ENCODE data around the gene IGSF21. TPM values are rescaled to one million over a fixed set of nuclear protein-coding genes. Genes with fewer than 3 reads are reported as not detected.

IGSF21 gene
- polyA plus RNA-seq, 2 of the 4 experiments (the other 2 are of a cell fraction): not detected

DNA sequence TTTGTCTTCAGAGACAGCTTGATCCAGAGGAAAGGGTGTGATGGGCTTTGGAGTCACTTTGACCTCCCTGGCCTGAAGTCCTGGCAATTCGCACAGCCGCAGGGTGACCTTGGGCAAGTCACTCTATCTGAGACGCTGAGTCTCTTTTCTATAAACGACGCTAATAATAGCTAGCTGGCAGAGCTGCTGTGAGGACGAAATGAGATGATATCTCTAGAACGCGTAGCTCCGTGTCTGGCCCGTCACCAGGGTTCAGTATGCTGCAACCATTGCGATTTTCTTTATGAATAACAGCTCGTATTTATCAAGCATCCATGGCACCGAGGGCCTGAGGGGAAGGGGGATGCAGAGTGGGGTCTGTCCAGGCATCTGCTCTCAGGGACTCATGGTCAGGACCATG lies 58.7 kb downstream of the IGSF21 start:
- POLR2A ChIA-PET: no interaction called here
- Histone ChIP-seq H3K4me2 (no peak overlapping the region), H3K27ac (no peak overlapping the region), H3K9me3 (no peaks in the 10 kb centered on the region), H3K4me1 (no peaks in the 10 kb centered on the region), H3K4me3 (no peak overlapping the region)
- WGBS (ENCODE audit: missing lambda C conversion rate): 19% methylated on average over 11 of the region's 13 CpGs
- ATAC-seq: no peak
- no peak for DNase-seq (ENCODE audit: low read depth in 1 of 2, low spot score in 1 of 2)
- CTCF ChIA-PET: interaction anchor here (1.4 kb wide), 1 partner anchor 11 kb away, joined by 3 read pairs; no protein-coding TSS in a partner anchor
- TF ChIP-seq FOSB (CRISPR knock-in tag; IDR thresholded peaks at IDR 0.05): no peak
- TF ChIP-seq KDM1A (IDR thresholded peaks at IDR 0.05; ENCODE audit: low read depth): no peak
- TF ChIP-seq CHD4 (IDR thresholded peaks at IDR 0.05; ENCODE audit: borderline replicate concordance): no peak
- TF ChIP-seq POLR2AphosphoS2 (conservative IDR thresholded peaks at IDR 0.05; ENCODE audit: low read length): no peak
- TF ChIP-seq BHLHE40 (IDR thresholded peaks at IDR 0.05; ENCODE audit: low read depth, low read length): no peak
- TF ChIP-seq ATOH8 (CRISPR knock-in tag; IDR thresholded peaks at IDR 0.05; ENCODE audit: low read depth): no peak
- TF ChIP-seq MYC (IDR thresholded peaks at IDR 0.05; ENCODE audit: borderline replicate concordance, low read length): no peak
- TF ChIP-seq, protein P1, sequence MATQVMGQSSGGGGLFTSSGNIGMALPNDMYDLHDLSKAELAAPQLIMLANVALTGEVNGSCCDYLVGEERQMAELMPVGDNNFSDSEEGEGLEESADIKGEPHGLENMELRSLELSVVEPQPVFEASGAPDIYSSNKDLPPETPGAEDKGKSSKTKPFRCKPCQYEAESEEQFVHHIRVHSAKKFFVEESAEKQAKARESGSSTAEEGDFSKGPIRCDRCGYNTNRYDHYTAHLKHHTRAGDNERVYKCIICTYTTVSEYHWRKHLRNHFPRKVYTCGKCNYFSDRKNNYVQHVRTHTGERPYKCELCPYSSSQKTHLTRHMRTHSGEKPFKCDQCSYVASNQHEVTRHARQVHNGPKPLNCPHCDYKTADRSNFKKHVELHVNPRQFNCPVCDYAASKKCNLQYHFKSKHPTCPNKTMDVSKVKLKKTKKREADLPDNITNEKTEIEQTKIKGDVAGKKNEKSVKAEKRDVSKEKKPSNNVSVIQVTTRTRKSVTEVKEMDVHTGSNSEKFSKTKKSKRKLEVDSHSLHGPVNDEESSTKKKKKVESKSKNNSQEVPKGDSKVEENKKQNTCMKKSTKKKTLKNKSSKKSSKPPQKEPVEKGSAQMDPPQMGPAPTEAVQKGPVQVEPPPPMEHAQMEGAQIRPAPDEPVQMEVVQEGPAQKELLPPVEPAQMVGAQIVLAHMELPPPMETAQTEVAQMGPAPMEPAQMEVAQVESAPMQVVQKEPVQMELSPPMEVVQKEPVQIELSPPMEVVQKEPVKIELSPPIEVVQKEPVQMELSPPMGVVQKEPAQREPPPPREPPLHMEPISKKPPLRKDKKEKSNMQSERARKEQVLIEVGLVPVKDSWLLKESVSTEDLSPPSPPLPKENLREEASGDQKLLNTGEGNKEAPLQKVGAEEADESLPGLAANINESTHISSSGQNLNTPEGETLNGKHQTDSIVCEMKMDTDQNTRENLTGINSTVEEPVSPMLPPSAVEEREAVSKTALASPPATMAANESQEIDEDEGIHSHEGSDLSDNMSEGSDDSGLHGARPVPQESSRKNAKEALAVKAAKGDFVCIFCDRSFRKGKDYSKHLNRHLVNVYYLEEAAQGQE (IDR thresholded peaks at IDR 0.05): no peak
- no peak for TF ChIP-seq HOXB13 (CRISPR knock-in tag; IDR thresholded peaks at IDR 0.05; ENCODE audit: low read depth)
- TF ChIP-seq CHD2 (IDR thresholded peaks at IDR 0.05; ENCODE audit: low read length, partially characterized antibody): no peak
- no peak for TF ChIP-seq ZFP36 (IDR thresholded peaks at IDR 0.05; ENCODE audit: borderline replicate concordance, partially characterized antibody)
- no peak for TF ChIP-seq CBX2 (IDR thresholded peaks at IDR 0.05; ENCODE audit: borderline replicate concordance, low read depth)
- FAIRE-seq: no peak

GRCh38 chr1:18166929-18167328 lies 59.3 kb downstream of the IGSF21 start:
- no peaks in the 10 kb centered on the region for H3K9me3 ChIP-seq
- WGBS (ENCODE audit: missing lambda C conversion rate): 7% methylated on average over 8 of the region's 8 CpGs
- ATAC-seq (no peak), FAIRE-seq (no peak), DNase-seq (ENCODE audit: low read depth in 1 of 2, low spot score in 1 of 2) (no peak)
- TF ChIP-seq PHF8 (IDR thresholded peaks at IDR 0.05; ENCODE audit: borderline replicate concordance, low read depth): no peak
- TF ChIP-seq, protein P2, sequence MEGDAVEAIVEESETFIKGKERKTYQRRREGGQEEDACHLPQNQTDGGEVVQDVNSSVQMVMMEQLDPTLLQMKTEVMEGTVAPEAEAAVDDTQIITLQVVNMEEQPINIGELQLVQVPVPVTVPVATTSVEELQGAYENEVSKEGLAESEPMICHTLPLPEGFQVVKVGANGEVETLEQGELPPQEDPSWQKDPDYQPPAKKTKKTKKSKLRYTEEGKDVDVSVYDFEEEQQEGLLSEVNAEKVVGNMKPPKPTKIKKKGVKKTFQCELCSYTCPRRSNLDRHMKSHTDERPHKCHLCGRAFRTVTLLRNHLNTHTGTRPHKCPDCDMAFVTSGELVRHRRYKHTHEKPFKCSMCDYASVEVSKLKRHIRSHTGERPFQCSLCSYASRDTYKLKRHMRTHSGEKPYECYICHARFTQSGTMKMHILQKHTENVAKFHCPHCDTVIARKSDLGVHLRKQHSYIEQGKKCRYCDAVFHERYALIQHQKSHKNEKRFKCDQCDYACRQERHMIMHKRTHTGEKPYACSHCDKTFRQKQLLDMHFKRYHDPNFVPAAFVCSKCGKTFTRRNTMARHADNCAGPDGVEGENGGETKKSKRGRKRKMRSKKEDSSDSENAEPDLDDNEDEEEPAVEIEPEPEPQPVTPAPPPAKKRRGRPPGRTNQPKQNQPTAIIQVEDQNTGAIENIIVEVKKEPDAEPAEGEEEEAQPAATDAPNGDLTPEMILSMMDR (IDR thresholded peaks at IDR 0.05): no peak
- no peak for TF ChIP-seq ZSCAN20 (CRISPR knock-in tag; IDR thresholded peaks at IDR 0.05)
- no peak for TF ChIP-seq RCOR1 (IDR thresholded peaks at IDR 0.05; ENCODE audit: low read depth, low read length)
- TF ChIP-seq TFCP2L1 (CRISPR knock-in tag; IDR thresholded peaks at IDR 0.05): no peak
- no peak for TF ChIP-seq KDM5A (IDR thresholded peaks at IDR 0.05)
- TF ChIP-seq FOSL2 (IDR thresholded peaks at IDR 0.05): no peak
- TF ChIP-seq FOSL2 (CRISPR knock-in tag; IDR thresholded peaks at IDR 0.05): no peak
- TF ChIP-seq ZC3H11A (IDR thresholded peaks at IDR 0.05): no peak
- TF ChIP-seq NPAS2 (CRISPR knock-in tag; IDR thresholded peaks at IDR 0.05; ENCODE audit: borderline replicate concordance): no peak
- no peak overlapping the region for H3K27ac ChIP-seq
- no peaks in the 10 kb centered on the region for H3K4me1 ChIP-seq
- no peak overlapping the region for H3K4me3 ChIP-seq
- POLR2A ChIA-PET: no interaction called here
- CTCF ChIA-PET: interaction anchor here (1.4 kb wide), 1 partner anchor 11 kb away, joined by 3 read pairs; no protein-coding TSS in a partner anchor
- no peak overlapping the region for H3K4me2 ChIP-seq
